Activated T-cell treated with anti-CD3 and anti-CD28 coated beads for 24 hours (primary cell): ENCODE measurements around the gene F10.

Experiments
- DNase-seq: peaks from one replicate; pipeline ENCODE4 v3.0.0-alpha.2; 2020; ENCODE audit warnings: low read depth

Gene F10

DNA sequence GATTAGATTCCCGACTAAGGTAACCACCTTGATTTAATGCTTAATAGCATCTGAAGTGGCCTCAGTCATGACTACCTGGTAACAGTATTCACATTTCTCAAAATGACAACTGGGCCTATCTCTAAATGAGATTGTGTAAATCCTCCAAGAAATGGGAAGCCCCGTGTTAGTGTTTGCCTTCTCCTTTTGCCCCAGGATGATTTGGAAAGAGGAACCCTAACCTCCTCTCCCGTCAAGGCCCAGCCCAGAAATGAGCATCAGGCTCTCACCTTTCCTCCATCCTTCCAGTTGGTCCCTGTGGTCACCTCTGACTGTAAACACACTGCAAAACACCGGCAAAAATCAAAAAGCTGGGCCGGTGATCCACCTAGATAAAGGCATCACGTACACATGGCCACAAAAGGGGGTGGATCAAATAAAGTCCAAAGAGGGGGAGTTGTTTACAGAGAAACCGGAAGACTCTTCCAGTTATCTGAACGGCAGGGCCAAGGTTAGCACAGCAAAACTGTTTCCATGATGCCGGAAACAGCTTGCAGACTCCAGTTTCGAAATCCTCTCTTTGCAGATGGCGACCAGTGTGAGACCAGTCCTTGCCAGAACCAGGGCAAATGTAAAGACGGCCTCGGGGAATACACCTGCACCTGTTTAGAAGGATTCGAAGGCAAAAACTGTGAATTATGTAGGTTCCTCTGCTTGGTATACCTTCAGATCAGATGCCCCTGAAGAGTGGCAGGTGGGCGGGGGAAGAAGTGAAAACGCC is 16.4 kb downstream of the F10 start:
- DNase-seq: no peak

DNA sequence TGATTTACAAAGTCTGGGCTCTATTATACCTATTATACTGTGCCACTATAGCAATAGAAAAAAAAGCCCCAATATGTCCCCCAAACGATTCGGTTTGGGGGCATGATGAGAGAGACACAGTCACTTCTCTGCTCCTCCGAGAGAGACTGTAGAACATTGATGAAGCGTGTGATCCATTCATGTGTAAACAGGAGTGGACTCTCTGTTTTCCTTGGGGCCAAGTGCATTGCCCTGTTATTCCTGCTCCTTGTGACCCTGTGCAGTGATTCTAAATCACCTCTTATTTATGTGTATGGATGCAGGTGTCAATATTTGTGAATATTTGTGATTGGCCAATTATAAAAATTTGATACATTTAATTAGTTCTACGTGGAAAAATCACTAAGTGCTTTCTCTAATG is 17.0 kb downstream of the F10 start:
- no peak for DNase-seq

DNA sequence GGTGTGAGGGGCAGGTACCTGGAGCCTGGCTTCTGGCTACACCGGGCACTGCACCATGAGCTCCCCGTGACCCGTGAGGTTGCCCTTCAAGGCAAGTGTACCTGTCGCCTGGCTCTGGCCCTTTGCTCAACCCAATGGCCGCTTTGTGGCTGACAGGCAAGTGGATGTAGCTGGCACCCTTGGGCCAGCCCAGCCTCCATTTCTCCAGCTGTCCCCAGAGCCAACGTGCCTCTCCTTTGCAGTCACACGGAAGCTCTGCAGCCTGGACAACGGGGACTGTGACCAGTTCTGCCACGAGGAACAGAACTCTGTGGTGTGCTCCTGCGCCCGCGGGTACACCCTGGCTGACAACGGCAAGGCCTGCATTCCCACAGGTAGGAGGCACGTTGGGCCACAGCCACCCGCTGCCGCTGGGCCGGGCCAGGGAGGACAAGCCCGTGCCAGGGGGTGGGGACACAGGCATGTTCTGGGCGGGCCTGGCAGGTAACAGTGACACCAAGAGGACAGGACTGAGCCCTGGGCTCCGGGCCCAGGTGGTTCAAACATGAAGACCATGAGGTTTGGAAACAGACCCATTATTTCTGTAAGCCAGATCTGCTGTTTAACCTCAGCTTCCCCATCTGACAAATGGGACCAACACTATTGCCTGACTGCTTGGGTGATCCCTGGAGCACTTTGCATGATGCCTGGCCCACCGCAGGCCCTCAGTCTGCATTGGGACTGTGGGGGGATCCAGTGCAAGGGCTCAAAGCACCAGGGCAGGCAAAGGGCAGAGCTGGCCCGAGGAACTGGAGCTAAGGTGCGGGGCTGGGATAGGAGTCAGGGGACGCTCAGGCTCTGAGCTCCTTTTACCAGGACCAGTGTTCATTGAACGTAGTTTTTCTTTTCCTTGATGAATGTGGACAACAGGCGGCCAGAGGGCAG is 18.3 kb downstream of the F10 start:
- DNase-seq: no peak

DNA sequence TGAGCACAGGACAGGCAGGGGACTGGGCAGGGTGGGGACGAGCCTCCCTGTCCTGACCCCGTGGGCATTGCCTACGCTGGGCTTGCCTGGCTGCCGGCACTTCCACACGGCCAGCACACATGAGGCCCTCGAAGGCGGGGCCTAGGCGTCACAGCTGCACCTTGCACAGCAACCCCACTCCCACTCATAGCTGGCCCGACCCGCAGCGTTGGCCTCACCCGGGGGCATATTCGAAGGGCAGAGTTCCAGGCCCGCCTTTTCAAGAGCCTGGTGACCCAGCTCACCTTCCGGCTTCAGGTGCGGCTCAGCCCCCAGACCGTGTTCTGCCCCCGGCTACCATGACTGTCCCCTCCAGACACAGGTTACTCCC is 19.0 kb downstream of the F10 start:
- no peak for DNase-seq

DNA sequence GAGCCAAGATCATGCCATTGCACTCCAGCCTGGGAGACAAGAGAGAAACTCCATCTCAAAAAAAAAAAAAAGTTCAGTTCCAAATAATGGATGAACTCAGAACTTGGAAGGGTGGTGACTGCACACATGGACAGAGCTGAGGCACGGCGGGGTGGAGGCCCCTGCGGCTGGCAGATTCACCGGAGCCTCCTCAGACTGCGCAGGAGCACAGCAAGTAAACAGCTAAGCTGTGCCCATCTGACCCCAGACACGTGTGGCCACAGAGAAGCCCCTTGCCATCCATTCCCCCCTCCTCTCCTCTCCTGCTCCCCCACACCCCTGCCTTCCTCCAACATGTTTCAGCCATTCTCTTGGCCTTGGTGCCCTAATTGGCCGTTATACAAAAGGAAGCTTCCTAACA is 20.3 kb downstream of the F10 start:
- DNase-seq: no peak

DNA sequence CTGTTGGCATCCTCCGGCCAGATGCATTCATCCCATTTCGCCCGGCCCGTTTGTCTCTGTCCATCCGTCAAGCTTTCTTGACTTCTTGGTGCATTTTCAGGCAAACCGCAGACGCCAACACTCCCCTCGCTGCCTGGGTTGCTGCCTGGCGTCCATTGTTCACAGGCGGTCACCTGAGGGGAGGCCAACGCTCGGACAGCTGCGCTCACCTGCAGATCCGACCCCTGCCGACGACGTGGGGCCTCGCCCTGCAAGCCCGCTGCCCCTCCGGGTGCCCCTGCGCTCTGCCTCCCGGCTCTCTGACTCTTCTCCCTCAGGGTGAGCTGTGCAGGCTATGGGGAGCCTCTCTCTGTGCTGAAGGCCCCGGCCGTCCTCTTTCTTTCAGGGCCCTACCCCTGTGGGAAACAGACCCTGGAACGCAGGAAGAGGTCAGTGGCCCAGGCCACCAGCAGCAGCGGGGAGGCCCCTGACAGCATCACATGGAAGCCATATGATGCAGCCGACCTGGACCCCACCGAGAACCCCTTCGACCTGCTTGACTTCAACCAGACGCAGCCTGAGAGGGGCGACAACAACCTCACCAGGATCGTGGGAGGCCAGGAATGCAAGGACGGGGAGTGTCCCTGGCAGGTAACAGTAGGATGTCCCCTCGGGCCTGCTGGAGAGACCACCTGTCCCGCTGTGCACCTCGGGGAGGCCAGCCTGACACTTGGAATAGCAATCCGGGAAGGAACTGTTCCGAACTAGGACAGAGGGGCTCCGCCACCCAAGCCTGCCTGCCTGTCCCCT is 21.1 kb downstream of the F10 start:
- no peak for DNase-seq

DNA sequence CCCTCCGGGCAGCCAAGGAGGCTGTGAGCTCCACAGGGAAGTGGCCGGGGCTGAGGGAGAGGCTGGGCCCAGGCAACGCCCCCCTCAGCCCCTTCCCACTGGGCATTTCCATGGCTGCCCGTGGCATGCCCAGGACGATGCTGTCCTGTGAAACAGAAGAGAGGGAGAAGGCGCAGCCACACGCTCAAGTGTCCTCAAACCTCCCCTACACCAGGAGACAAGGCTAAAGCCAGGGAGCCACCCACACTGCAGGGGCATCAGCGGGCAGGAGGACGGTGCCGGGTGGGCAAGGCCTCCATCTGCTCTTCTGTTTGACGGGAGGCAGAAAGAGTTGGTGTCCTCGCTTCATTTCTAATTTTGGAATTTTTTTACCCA is 21.6 kb downstream of the F10 start:
- no peak for DNase-seq

DNA sequence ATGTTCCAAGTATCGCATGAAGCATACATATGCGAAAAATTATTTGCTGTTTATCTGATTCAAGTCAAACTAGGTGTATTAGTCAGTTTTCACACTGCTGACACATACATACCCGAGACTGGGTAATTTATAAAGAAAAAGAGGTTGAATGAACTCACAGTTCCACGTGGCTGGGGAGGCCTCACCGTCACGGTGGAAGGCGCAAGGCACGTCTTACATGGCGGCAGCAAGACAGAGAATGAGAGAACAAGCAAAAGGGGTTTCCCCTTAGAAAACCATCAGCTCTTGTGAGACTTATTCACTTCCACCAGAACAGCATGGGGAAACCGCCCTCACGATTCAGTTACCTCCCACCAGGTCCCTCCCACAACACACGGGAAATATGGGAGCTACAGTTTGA is 22.9 kb downstream of the F10 start:
- peak; percentile 38 for DNase-seq

DNA sequence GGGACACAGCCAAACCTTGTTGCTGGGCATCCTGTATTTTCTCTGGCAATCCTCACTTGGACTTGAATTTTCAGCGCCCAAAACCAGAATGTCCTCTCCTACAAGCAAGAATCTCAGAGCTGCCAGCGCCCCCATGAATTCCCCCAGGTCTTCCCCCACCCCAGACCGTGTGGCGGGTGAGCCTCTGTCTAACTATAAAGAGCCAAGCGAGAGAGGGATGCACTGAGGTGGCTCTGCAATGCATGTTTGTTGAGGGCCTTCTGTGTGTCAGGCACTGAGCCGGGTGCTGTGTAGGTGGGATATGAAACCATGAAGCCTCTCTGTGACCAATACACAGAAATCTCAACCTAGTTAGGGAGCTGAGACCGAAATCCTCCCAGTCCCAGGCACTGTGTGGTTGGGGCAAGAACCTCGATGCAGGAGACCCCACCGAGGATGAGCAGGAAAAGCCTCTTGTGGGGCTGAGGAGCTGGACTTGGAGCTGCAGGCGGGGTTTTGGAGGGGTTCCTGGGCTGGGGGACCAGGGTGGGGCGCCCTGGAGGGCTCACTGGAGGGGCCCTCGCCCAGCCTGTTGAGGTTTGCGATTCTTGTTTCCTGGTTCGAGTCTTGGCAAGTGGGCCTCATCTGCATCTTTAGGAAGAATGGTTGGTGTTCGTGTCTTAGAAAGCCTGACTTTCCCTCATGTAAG is 23.5 kb downstream of the F10 start:
- DNase-seq: no peak

DNA sequence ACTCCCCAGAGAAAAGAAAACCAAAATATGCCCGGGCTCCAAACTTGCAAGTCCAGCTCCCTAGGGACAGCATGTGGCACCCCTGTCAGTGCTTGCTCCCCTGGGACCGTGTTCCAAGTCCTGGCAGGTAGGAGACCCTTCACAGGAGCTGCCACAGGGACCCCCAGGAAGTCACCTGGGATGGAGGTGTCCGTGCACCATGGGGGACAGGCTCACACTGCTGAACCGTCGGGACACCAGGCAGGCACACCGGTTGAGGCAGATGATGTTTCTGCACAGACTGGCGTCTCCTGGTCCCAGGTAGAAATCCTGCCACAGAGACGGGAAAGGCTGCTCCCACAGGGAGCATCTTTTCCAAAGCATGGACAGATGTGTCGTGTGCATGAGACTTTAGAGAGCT is 24.2 kb downstream of the F10 start:
- DNase-seq: no peak

DNA sequence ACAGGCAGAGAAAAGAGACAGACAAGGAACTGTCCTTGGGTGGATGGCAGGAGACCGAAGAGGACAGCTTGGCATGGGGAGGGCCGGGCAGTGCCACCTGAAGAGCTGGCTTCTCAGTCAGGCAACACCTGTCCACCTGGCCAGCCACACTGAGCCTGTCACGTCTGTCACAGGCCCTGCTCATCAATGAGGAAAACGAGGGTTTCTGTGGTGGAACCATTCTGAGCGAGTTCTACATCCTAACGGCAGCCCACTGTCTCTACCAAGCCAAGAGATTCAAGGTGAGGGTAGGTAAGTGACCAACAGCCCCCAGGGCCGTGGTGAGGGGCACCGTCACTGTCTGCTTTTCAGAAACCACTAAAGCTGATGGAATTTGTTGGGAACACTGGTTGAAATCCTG is 24.6 kb downstream of the F10 start:
- DNase-seq: no peak

DNA sequence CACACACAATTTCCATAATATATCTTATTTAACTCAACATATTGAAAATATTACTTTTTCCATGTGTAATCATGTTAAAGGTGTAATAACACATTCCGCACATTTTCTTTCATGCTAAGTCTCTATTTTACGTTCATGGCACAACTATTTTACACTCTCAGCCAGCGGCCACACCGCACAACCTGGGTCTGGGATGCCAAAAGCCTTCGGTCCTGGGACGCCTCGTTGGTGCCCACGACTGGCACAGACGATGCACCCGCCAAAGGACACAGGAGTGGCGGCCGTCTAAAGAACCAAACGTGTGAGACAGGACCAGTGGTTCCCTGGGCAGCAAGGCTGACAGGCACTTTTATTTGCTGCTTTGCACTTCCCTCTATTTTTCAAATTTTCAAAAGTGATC is 25.8 kb downstream of the F10 start:
- DNase-seq: no peak

DNA sequence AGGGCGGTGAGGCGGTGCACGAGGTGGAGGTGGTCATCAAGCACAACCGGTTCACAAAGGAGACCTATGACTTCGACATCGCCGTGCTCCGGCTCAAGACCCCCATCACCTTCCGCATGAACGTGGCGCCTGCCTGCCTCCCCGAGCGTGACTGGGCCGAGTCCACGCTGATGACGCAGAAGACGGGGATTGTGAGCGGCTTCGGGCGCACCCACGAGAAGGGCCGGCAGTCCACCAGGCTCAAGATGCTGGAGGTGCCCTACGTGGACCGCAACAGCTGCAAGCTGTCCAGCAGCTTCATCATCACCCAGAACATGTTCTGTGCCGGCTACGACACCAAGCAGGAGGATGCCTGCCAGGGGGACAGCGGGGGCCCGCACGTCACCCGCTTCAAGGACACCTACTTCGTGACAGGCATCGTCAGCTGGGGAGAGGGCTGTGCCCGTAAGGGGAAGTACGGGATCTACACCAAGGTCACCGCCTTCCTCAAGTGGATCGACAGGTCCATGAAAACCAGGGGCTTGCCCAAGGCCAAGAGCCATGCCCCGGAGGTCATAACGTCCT is 26.4 kb downstream of the F10 start:
- DNase-seq: no peak

DNA sequence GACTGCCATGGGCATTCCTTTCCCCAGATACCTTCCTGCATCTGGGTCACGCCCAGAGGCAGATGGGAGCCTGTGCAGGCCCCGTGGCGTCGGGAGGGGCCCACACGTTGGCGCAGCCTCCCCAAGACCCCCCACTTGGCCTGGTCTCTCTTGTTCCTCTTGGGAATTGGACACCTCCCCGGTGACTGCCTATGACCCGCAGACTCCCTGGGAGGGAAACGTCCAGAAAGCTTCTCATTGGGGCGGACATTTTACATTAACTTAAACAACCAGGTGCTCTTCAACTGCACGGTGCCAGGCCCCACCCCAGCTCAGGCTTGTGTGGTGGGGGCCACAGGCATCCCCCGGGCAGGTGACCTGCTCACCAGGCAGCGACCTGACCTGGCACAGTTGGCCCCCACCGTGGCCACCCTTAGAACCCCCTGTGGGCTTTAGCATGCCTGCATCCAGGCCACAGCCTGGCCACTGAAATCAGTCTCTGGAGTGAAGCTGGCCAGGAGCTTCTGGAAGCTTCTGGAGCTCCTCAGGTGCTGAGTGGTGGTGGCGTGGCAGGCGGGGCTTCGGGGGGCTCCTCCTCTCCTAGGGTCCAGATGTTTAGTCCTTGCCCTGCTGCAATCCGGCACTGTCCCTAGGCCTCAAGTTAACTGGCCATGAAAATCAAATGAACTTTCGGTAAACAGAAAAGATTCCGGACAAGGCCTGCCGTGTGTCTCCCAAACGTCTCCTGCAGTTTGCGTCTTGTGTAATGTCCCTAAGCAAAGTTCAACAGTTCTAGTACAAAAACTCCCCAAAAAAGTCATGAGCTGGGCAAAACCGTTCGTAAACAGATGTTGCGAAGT is 27.3 kb downstream of the F10 start:
- no peak for DNase-seq

DNA sequence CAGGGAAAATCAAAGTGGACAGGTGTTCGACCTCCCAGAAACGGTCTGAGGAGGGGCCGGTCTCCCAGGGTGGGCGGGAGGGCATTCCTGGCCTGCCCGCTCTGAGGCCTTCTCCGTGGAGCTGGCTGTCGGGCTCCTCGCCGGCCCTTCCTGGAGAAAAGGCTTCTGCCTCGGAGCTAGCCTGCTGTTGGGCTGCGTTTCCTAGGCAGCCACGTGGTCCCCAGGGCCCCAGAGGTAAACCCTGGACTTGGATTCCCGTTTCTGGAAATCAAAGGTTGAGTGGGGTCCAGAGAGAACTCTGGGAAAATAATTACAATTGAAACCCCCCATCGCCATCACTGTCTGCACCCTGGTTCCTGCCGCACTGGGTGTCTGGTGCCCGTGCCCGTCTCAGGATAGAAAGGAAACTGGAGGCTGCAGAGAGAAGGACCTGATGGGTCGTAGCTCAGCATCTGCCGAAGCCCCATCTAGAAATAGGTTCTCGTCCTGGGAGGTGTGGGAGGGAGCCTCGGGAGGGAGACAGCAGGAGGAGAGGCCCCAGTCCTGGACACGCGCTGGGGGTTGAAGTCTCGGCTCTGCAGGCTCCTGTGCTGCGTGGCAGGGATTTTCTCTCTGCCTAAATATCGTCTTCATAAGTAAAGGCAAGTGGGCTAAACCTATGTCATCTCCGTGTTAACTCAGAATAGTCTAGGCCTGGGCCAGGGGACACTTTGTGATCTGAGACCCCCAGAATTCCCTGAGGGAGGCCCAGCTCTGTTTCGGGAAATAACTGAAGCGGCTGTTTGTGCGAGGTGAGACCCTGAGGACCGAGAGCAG is 28.2 kb downstream of the F10 start:
- DNase-seq: no peak

DNA sequence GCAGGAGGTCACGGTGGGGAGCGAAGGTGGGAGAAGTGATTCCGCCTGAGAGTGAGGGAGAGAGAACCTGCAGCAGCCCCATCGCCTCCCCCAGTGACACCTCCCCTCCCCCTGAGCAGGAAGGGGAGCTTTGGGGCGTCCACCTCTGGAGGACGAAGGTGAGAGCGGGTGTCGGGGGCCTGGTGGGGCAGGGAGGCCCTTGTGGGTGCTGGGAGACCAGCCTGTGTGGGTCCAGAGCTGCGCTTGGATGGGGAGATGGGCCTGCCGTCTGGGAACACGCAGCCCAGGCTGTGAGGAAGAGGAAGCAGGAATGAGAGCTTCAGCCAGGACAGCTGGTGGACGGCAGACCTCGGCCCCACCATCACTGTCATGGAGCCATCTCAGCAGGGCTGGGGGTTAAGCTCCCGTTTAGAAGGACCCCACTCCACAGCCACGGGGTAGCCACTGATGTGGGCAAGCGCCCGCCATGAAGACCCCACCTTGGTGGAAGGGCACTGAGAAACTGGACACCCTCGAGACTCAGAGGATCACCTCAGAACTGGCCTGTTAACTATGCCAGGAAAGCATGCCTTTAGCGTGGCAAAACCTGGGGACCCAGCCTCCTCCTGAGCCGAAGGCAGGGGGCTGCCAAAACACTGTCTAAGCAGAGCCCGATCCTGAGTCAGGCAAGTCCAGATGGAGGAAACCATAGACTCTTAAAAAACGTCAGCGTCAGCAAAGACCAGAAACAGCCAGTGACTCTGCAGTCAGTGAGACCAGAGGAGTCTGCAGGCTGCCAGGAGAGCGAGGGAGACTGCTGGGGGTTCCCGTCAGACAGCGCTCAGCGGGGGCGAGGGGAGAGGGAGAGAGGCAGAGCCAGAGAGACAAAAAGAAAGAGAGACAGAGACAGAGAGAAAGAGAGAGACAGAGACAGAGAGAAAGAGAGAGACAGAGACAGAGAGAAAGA is 29.4 kb downstream of the F10 start:
- DNase-seq: no peak

DNA sequence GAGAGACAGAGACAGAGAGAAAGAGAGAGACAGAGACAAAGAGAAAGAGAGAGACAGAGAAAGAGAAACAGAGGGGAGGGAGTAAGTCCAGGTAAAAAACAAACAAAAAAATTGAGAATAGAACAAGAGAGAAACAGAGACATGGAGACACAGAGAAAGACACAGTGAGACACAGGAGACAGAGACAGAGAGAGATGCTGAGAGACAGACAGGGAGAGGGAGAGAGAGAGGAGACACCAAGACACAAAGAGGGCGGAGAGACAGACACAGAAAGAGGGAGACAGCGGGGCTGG is 30.0 kb downstream of the F10 start:
- no peak for DNase-seq

DNA sequence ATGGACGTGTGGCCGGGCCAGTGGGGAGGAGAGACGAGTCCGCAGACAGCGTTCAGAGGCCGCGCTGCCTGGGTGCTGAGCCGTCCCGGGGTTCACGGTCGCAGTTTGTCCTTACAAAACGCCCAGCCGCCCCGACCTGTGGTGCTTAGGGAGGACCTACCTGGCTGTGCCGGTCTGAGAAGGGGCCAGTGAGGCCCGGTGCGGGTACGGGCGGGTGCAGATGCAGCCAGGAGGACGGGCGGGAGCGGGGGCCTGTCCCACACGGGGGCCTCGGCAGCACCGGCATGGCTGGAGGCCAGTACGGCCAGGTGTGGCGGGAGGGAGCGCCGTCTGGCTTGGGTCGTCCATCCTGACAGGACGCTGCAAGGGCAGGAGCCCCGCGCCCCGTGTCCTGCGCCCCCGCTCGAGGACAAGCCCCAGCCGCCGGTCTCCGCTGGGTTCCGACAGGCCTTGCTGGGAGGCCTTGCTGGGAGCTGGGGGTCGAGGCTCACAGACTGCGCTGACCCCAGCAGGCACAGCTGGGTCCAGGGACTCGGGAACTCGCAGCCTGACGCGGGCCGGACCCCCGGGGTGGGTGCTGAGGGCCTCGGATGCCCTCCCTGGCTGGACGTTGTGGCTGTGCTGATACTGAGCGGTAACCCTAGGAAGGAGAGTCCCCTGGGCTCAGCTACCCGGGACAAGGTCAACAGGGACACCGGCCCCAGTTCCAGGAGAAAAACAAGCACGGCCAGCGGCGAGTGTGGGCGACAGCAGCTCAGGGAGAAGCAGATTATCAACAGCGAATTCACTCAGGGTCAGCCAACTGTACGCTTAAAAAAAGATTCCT is 30.6 kb downstream of the F10 start:
- DNase-seq: no peak
